ENCODE data around the gene UBL3. TPM values are rescaled to one million over a fixed set of nuclear protein-coding genes. Genes with fewer than 3 reads are reported as not detected.

The UBL3 gene
- total RNA-seq, 1 experiment from 2014 or later, result 19.0 TPM

DNA sequence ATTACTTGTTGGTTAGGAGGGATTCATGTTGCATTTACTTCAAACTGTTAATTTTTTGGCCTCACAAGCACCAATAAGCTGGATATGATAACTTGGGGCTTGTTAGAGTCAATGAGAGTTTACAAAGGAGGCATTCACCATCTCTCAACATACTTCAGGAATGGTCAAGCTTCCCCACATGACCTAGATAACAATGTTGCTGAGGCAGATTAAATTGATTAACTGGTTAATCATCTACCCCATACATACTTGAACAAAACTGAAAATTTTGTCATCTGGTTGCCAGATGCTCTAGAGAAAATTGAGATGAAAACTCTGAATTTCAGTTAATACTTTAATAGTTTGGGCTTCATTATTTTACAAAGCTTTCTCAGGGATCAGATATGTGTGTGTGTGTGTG, 43.0 kb upstream of the UBL3 start:
- H3K27ac ChIP-seq (ENCODE audit: insufficient read length, low read depth, low read length), result no peak overlapping the region
- H2BK20ac ChIP-seq (ENCODE audit: low read depth, low read length, poor library complexity, severe bottlenecking), result no peak overlapping the region
- no peak overlapping the region for H2AFZ ChIP-seq (ENCODE audit: low read length)
- H3K23me2 ChIP-seq (ENCODE audit: insufficient read length, low read depth, low read length, poor library complexity, severe bottlenecking), result no peaks in the 10 kb centered on the region
- H3T11ph ChIP-seq (ENCODE audit: low read length), result no peak overlapping the region
- H3K79me2 ChIP-seq (ENCODE audit: insufficient read depth, low read length), result no peaks in the 10 kb centered on the region
- H3K23ac ChIP-seq (ENCODE audit: insufficient read length, low read depth, low read length), result no peak overlapping the region
- no peak overlapping the region for H2BK120ac ChIP-seq (ENCODE audit: low read depth, low read length, poor library complexity, severe bottlenecking)
- no peak overlapping the region for H2BK12ac ChIP-seq (ENCODE audit: insufficient read length, low read depth, low read length)
- H3K18ac ChIP-seq (ENCODE audit: insufficient read length, low read depth, low read length), result no peak overlapping the region
- H2BK15ac ChIP-seq (ENCODE audit: low read depth, low read length), result no peak overlapping the region
- Mint-ChIP-seq H3K27me3 (ENCODE audit: low read depth) (no peaks in the 10 kb centered on the region; the same call in 1 of the 2 replicates), H3K4me1 (peaks cover 10 to 20% of the 10 kb centered on the region in 2 experiments), H3K36me3 (ENCODE audit: insufficient read depth in 1 of 3, low read depth in 3 of 3) (no peaks in the 10 kb centered on the region), H3K27ac (no peak overlapping the region), H3K9me3 (no peaks in the 10 kb centered on the region), H3K4me3 (no peak overlapping the region)
- no peak overlapping the region for H3K14ac ChIP-seq (ENCODE audit: insufficient read depth, low read length)
- H3K27me3 ChIP-seq (ENCODE audit: insufficient read depth, low read length), result no peaks in the 10 kb centered on the region
- no peak overlapping the region for H4K91ac ChIP-seq (ENCODE audit: insufficient read length, low read depth, low read length)
- no peak overlapping the region for H2AK5ac ChIP-seq (ENCODE audit: insufficient read length, low read length)
- H4K8ac ChIP-seq (replicated peaks; ENCODE audit: insufficient read length, low read depth, low read length), result no peak overlapping the region
- H2BK5ac ChIP-seq (ENCODE audit: insufficient read length, low read length), result no peak overlapping the region
- no peak overlapping the region for H4K5ac ChIP-seq (ENCODE audit: insufficient read length, low read depth, low read length)
- H3K4me2 ChIP-seq (ENCODE audit: insufficient read depth, insufficient read length, low read length), result no peak overlapping the region
- H3K4ac ChIP-seq (ENCODE audit: low read depth, low read length), result no peak overlapping the region
- no peaks in the 10 kb centered on the region; the same call in 1 of the 2 replicates for H3K4me1 ChIP-seq (ENCODE audit: insufficient read depth, low read length)
- TF ChIP-seq, protein P1, sequence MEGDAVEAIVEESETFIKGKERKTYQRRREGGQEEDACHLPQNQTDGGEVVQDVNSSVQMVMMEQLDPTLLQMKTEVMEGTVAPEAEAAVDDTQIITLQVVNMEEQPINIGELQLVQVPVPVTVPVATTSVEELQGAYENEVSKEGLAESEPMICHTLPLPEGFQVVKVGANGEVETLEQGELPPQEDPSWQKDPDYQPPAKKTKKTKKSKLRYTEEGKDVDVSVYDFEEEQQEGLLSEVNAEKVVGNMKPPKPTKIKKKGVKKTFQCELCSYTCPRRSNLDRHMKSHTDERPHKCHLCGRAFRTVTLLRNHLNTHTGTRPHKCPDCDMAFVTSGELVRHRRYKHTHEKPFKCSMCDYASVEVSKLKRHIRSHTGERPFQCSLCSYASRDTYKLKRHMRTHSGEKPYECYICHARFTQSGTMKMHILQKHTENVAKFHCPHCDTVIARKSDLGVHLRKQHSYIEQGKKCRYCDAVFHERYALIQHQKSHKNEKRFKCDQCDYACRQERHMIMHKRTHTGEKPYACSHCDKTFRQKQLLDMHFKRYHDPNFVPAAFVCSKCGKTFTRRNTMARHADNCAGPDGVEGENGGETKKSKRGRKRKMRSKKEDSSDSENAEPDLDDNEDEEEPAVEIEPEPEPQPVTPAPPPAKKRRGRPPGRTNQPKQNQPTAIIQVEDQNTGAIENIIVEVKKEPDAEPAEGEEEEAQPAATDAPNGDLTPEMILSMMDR (conservative IDR thresholded peaks at IDR 0.05), result no peak
- no peak overlapping the region for H3K56ac ChIP-seq (ENCODE audit: insufficient read length, low read depth, low read length)
- no peaks in the 10 kb centered on the region for H4K20me1 ChIP-seq (ENCODE audit: control insufficient read depth, insufficient read depth, insufficient read length)
- H3K9ac ChIP-seq (ENCODE audit: extremely low read depth, insufficient read length, low read length), result no peak overlapping the region
- no peaks in the 10 kb centered on the region for H3K9me3 ChIP-seq (ENCODE audit: control insufficient read depth, low read depth, low read length)
- H3K79me1 ChIP-seq (ENCODE audit: insufficient read depth, low read depth, low read length, poor library complexity, severe bottlenecking), result no peaks in the 10 kb centered on the region
- DNase-seq, result no peak
